ENCODE data around the gene HIP1R.
A peak's percentile ranks its signal among the peaks of the same experiment; 100 is the strongest.

HIP1R gene

DNA sequence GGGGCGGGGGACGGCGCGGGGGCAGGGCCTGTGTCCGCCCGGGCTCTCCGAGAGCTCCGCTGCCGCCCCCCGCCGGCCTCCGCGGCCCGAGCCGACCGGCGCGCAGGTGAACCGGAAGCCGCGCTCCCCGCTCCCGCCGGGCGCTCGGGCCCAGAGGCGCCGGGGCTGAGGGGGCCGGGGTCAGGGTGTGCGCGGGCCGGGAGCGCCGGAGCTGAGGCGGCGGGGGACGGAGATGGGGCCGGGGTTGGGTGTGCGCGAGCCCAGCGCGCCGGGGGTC lies 431 bp downstream of the HIP1R start:
- DNase-seq = peak; percentile 23

DNA sequence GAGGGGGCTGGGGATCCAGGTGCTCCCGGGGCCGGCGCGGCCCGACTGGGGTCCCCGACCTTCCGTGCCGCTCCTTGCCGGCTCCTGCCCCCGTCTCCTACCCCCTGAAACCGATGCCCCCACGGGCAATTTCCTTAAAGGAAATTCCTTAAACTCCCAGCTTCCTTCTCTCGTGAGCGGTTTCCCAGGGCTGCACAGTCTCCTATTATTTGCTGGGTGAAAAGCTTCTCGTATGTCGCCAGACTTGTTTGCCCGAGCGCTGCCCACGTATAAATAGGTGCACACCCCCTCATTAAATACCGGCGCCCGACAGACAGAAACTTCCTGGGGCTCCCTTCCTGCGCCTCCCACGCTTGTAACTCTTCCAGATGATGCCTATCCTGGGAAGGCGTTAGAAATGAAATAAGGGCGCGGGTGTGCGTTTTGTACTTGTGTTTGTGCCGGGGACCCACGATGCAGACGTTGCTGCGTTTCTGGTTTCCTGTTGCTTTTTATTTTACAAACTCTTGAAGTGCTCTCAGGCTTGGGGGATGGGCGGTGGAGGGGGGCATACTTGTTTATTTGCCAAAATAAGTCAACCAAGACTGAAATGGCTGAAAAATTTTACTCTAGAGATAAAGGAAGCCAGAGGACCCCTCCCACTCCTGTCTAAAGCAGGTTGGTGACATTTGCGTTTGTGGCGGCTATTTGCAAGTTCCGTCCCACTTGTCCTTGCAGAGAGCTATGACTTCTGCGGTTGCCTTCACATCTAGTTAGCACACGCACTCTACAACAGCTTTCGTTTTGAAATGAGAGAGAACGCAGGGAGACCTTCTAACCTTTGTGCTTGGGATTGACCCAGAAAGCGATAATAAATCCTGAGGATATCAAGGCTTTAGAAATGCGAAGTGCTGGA lies 1.0 kb downstream of the HIP1R start:
- peak; percentile 61 for DNase-seq

DNA sequence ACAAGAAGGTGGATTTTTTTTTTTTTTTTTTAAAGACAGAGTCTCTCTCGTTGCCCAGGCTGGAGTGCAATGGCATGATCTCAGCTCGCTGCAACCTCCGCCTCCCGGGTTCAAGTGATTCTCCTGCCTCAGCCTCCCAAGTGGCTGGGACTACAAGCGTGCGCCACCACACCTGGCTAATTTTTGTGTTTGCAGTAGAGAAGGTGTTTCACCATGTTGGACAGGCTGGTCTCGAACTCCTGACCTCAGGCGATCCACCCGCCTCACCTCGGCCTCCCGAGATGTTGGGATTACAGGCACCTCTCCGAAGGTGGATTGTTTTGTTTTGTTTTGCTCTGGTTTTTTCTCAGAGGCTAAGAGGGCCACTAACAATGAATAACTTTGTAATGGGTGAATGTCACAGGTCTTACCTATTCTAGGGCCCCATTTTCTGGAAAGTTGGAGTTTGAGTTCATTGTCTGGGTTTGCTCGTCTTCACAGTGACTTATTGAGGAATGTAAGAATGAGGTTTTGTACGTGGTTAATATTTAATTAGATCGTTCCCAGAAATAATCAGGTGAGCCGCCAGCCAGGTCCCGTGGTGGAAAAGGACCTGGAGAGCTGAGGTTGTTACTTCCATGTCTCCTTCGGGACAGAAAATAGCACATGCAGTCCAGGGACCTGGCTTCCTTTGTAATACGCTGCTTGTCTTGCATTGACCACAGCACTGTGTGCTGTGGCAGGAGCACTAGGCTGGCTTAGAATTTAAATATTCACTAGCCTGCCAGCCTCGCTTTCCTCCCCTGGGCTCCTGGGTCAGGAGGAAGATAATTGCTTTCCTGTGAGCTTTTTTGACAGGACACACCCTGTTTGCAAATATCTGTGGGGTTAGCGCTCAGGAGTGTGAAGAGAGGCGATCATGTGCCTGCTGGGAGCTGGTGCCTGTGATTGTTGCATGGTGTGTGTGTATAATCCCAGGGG lies 2.3 kb downstream of the HIP1R start:
- no peak for DNase-seq

DNA sequence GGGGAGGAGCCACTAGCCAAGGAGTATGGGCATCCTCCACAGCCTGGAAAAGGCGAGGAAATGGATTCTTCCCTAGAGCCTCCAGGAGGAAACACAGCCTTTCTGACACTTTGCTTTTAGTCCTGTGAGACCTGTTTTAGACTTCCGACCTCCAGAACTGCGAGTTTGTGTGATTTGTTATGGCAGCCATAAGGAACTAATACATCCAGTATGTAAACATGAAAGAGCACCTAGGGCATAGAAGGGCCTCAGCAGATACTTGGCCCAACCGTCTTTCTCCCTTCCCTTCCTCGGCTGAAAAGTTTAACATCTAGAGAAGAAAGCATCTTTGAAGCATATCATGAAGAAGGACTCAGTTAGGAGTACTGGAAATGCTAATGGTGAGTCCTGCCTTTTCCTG lies 3.6 kb downstream of the HIP1R start:
- DNase-seq = no peak

DNA sequence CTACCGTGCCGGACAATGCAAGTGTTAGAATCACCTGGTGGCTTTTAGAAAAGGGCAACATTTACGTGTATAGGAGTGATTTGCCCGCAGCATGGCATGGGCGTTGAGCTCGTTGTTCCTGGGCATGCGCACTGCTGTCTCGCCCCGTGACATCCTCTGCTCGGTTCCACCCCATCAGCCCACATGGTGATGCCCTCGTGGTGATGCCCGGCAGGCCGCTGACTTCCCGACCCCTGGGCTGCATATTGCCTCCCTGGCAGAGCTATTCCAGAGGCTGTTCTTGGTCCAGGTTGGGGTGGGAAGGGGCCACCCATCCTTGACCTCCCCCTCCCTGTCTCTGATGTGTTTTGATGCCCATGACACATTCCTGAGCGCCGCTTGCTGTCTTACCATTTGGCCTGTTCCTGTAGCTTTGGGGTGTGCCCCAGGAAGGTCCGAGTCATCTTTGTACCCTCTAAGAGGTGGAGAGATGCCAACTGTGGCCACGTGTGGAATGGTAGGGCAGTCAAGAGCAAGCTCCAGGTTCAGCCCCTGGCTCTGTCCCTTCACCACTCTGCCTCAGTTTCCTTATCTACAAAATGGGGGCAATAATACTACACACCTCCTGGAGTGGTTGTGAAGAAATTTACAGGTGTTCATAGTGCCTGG lies 4.8 kb downstream of the HIP1R start:
- DNase-seq = no peak

DNA sequence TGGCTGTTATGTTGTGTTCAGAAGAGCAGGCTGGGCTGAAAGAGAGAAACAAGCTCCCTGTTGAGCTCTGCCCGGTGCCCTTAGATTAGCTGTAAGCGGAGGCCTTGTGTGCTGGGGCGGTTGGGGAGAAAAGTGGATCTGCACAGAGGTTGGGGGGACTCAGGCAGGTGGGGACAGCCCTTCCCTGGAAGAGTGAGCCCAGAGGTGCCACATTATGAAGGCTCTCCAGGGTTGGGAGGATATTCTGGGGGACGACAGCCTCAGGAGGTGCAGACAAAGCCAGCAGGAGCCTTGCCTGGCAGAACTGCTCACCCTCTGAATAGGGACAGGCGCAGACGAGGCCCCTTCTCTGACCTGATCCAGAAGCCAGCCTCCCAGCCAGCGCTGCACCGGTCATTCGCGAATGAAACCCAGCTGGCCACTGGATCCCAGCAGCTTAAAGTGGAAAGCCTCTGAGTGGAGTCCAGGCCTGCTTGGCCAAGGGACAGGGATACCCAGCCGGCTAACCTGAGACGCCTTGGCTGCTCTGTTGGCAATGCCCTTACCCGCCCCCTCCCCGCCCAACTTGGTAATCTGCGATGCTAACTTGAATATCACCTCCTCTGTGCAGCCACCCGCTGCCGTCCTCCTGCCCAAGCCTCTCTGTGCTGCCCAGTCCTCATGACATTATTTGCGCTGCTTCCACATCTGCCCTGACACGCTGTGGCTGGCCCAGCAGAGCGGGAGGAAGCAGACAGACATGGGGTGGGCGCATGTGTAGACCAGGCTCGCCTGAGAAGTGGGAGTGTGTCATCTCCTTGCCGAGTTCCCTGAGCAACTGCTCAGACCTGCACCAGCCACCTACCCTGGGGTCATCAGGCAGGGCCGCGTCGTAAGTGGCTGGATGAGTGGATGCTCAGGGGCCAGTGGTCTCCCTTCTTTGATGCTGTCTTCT lies 5.6 kb downstream of the HIP1R start:
- no peak for DNase-seq

DNA sequence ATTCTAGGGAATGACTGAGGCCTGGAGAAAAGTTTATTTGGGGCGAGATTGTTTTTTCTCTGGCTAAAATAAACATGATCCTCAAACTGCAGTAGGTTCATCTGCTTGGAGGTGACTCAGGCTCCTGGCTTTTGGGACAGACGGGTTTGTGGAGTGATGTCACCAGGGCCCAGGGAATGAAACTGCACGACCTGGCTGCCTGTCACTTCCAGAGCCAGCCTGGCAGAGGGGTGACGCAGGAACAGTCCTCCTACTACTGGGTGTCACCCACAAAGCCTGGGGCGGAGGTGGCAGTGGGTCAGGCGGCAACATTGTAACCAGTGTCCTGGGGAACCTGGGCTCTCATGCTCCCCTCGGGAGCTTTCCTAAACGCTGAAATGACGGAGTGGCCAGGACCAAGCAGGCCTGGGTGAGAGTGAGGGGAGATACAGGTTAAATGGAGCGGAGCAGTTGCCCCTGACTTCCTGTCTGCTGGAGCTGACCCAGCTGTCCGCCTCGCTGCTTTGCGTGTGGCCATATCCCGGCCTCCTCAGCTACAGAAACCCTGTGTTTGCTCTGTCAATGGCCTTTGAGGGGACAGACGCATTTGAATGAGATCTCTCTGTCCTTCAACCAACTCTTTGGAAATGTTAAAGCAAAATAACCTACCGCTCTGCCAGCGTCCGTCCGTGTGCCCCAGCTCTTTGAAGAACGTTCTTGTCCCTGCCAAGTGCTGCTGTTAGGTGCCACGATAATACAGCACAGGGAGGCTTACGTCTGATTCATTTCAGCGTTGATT lies 6.5 kb downstream of the HIP1R start:
- no peak for DNase-seq

DNA sequence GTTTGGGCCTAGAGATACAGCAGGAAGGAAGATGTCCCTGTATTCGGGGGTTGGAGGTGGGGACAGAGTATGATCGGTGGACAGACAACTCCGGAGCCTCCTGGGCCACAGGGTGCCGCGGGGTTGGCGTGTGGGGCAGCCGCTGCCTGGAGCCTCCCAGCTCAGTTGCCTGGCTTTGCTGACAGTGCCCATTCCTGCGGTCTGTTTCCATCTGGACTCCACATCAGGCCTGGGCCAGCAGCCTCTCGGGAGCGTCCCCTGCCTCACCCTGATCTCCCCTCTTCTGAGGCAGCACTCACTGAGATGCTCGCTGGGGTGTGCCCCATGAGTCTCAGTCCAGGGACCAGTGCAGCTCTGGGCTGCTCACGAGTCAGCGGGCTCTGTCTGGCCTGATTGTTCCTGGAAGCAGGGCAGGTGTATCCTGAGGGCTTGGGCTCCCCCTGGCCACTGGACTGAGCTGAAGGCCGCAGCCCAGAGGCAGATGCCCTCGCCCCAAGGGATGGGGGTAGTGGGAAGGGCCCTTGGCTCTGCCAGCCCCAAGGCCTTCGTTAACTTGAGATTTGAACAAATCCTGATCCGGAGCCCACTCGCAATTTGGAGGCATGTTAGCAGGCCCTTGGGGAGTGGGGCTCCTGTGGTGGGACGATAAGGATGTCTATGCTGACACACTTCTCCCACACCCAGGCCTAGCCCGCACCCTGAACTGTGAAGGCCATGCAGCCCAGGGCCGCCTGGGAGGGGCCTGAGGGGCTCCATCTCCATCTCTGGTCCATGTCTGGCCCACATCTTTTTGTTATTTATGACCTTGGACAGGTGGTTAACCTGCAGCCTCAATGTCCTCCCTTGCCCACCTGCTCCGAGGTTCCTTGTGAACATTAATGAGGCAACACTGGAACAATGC lies 7.5 kb downstream of the HIP1R start:
- DNase-seq = no peak

DNA sequence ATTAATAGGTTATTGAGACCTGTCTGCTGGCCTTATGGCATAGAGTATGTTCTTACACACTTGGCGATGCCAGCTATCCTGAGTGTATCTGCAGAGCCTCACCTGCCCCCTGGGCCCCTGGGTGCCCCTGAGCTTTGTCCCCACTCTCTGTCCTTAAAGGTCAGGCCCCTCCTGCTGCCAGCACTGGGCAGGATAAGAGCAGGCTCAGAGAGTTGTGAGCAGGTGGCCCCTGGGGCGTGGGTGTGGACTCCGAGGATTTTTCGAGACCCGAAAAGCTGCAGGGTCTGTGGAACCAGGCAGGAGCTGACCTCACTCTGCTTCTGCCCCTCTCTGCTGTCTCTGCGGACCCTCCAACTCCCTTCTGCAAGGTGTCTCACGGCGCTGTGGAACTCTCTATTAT lies 8.2 kb downstream of the HIP1R start:
- DNase-seq = no peak

DNA sequence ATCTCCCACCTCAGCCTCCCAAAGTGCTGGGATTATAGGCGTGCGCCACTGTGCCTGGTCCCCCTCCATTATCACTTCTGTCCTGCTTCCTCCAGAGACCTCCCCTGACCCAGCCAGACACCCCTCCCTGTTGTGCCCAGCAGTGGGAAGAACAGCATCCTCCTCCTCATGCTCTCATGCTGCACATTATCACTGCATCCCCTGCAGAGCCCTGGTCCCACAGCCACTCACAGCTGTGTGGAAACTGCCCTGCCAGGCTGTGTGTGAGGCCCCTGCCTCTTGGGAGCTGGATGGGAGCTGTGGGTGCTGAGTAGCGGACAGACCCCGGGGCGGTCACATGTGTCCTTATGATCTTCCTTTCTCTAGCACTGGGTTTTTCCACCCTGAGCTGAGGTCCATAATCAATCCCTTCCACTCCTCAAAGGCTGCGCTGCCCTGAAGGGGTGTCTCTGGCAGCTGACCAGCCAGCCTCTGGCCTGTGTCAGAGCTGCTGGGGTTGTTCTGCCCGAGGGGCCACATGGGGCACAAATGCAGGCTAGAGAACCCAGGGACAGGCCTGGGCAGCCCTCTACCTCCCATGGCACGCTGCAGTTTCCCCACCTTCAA lies 9.2 kb downstream of the HIP1R start:
- DNase-seq = no peak

DNA sequence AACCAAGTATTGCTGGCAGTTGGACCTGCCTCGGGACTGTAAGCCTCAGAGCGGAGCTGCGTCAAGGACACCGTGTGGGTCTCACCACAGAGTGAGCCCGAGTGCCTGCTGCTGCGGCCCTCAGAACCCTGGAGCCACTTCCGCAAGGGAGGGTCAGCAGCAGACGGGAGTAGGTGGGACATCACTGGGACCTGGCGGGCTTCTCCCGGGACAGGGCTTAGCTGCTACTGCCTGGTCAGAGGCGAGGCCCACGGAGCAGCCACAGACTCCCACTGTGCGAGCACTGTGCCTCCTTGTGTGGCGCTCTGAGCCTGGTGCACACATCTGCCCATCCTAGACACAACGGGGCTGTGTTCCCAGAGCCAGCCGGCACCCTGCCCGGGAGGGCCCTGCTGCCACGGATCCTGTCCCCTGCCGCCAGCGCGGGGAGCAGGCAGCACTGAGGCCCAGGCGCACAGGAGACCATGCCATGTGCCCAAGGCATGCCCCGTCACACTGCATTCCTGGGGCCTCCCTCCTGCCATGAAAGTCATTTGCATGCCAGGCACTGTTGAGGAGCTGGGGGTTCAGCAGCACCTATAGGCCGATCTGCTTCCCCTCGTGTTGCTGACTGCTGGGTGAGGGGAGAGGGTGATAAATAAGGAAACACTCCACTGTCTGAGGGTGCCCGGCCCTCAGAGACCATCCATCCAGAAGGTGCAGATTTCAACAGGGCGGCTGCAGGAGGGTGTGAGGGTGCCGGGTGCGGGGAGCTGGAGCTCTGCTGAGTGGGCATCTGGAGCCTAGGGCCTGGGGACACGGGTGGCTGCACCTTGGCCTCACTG lies 10.0 kb downstream of the HIP1R start:
- DNase-seq = no peak

DNA sequence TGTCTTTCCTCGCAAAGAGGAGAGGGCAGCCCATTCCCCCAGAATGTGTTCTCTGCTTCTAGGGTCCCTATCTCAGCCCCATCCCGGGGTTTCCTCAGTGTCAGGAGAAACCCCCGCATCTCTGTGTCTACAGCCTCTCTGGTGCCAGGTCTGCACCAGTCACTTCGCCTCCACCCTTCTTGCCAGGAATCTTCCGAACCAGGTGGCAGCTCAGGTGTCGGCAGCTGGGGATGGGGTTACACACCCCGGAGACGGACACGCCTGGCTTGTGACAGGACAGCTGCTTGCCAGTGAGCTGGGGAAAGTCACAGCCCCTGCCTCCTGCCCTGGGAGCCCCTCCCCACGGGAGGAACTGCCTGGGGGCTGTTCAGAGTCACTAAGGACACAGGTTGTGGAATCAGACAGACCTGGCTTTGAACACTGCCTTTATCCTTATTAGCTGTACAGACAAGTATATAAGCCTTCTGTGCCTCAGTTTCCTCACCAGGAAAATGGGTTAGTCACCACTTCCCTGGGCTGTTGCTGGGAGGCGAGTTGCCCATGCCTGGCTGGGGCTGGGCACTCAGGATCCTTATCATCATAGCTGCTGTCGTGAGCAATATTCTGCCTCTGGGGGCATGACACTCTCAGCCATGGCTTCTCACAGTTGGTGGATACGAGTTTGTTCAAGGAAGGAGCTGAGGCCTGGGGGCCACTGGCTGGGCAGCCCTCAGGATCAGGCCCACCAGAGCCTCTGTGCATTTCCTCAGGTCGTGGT lies 10.8 kb downstream of the HIP1R start:
- DNase-seq = no peak

DNA sequence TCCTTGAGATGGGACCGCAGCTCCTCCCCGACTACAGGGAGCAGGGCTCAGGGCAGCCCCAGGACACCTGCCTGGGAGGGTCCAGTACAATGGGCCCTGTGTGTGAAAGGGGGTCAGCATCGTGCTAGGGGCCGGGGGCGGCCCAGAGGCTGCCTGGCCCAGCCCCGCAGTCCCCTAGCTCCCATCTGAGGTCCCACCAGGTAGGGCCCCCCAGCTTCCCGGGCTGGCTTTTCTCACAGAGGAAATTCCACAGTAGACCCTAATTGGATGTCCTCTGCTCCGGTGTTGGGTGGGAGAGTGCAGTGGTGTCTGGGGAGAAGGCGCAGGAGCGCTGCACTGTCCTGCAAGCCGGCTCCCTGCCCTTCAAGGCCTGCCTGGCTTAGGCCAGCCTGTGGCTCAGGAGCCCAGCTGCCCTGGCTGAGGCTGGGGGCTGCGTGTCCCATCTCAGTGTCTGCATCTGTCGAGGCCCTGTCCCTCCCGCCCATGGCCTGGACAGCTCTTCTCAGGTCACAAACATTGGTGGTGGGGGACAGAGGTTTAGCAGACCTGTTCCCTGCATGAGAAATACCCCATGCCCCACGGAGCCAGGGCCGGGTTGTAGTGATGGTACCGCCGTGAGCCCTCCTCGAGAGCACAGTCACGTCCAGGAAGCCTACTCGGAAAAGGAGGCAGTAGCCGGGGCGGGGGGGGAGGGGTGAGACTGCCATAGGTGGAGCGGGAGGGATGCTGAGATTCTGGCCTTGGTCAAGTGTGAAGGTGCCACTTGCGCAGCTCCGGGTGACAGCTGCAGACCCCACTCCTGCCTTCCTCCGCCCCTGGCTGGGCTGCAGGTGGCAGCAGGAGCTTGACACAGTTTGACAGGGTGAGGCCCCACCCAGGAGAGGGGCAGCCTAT lies 11.6 kb downstream of the HIP1R start:
- DNase-seq = no peak

DNA sequence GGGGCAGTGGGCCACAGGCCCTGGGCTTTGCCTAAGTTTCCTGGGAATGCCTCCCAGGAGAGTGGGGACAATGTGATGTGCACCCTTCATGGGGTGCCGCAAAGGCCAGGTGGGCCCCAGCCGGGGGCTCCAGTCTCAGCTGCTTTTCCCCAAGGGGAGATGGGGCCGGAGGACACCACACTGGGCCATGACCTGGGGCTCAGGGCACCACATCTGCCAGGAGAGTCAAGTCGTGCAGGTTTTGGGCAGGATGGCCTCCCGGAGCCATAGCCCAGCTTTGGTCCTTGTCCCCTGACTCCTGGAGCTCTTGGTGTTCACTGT lies 12.2 kb downstream of the HIP1R start:
- no peak for DNase-seq

DNA sequence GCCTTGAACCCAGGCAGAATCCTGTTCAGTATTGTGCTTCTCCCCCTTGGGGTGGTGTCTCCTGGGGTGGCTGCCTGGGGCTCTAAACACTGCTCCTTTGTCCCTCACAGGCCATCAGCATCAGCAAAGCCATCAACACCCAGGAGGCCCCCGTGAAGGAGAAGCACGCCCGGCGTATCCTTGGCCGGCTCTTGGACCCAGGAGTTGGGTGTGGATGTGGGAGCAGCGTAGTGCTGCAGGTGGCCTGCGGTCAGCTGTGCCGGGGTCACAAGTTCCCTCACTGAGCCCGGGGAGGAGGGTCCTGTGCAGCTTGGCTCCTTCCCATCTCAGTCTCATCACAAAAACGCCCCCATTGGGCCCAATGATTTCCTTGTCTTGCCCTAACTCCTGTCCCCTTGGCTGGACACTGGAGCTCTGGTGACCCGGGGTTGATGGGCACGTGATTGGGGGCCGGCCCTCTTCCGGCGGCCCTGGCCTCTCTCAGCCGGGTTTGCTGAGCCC lies 12.7 kb downstream of the HIP1R start:
- DNase-seq = no peak

DNA sequence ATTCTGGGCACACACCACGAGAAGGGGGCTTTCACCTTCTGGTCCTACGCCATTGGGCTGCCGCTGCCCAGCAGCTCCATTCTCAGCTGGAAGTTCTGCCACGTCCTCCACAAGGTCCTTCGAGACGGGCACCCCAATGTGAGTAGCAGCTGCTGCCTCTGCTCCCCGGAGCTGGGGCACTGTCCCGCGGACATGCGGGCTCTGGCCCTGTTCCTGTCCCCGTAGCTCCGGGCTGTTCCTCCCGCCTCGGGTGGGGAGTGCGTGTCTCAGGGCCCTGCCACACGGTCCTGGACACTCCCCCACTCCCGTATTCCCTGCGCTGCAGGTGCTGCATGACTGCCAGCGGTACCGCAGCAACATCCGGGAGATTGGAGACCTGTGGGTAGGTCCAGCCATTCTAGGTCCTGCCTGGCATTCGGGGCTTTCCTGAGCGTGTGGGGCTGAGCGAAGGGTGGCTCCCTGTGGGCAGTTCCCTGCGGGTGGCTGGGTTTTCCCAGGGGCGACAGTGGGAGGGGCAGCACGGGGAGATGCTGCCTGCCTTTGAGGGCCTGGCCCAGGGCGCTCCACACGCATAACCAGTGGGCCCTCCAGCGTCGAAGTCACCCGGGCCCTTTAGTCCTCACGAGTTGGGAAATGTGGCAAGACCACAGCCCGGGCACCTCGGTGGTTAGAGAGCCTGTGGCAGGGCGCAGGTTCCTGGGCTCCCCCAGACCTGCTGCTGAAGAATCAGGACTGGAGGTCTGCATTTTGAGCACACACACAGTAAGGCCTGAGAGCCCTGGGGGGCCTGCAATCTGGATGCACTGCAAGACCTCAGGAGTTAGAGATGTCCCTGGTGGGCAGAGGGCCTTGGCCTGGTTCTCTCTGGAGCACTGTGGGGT lies 13.5 kb downstream of the HIP1R start:
- DNase-seq = no peak
